Measurements from ENCODE around the gene LCMT2.

Gene LCMT2

DNA sequence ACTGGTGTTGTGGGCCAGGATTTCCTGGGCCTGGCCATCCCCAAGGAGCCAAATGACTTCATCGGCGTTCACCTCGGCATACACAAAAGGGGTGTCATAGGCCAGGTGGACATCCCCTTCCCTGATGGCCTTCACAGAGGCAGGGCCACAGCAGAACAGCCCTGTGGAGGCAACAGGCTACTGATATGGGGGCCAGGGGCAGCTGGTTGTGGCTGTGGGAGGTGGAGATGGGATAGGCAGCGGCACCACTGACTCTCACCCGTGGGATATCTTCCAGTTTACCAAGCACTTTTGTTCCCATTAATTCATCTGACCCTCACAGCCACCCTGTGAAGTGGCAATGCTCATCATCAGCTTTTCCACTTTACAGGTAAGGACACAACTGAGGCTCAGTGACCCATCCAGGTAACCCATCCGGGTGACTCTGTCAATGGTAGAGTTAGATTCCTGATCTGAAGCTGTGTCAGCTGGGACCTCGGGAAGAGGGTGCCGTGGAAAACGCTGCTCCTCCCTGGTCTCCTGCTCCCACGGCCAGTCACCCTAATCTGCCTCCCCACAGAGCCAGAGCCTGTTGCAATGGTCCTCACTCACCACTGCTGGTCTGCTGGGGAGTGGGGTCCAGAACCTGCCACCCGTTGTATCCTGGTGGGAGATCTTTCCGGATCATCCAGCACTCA is 48.3 kb downstream of the LCMT2 start:
- Histone ChIP-seq H3K36me3 (ENCODE audit: insufficient read depth, low read length) (no peaks in the 10 kb centered on the region), H3K79me2 (ENCODE audit: control insufficient read depth, insufficient read depth, low read length, unreplicated experiment) (no peaks in the 10 kb centered on the region), H3K27me3 (ENCODE audit: insufficient read depth, low read length) (peaks cover 48% of the 10 kb centered on the region), H3K4me1 (ENCODE audit: control insufficient read depth, insufficient read depth, low read length, unreplicated experiment) (no peaks in the 10 kb centered on the region), H2AFZ (ENCODE audit: low read length, unreplicated experiment) (no peak overlapping the region), H3K4me3 (ENCODE audit: low read depth, low read length) (no peak overlapping the region), H3K27ac (ENCODE audit: low read depth, low read length) (no peak overlapping the region)

DNA sequence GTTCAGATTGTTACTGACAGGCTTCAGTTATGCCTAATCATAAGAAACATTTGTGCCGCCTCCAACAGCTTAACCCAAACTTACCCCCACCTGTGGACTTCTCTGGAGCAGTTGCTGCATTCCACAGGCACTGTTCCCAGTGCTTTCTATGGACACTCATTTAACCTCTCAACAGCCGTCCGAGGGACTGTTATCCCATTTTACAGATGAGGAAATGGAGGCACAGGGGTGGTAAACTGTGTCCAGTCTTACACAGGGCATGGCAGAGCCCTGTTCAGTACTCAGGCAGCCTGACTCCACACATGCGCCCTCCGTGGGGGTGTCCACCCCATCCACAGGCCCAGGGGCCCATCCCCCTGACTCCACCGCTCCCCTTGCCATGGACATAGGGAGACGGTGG is 49.4 kb downstream of the LCMT2 start:
- Histone ChIP-seq H3K4me1 (ENCODE audit: control insufficient read depth, insufficient read depth, low read length, unreplicated experiment) (no peaks in the 10 kb centered on the region), H3K36me3 (ENCODE audit: insufficient read depth, low read length) (no peaks in the 10 kb centered on the region), H3K27ac (ENCODE audit: low read depth, low read length) (no peak overlapping the region), H3K4me3 (ENCODE audit: low read depth, low read length) (no peak overlapping the region), H3K27me3 (ENCODE audit: insufficient read depth, low read length) (peaks cover 48% of the 10 kb centered on the region), H3K79me2 (ENCODE audit: control insufficient read depth, insufficient read depth, low read length, unreplicated experiment) (no peaks in the 10 kb centered on the region), H2AFZ (ENCODE audit: low read length, unreplicated experiment) (no peak overlapping the region)

DNA sequence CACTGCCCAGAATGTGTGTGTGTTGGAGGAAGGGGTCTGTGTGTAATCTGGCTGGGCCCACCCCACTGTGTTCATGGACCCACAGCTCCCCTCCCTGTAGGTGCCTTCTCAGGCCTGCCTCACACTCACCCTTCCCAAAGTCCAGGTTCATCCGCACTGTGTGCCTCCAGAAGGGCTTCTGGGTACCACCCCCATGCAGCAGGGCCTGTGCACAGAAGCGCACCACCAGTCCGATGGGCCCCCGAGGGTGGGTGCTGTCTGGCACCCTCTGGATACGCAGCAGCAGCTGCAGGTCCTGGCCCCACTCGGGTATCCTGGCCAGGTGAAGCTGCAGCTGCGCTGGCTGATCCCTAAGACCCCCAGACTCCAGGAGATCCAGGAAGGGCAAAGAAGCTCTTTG is 50.9 kb downstream of the LCMT2 start:
- H3K27ac ChIP-seq (ENCODE audit: low read depth, low read length): no peak overlapping the region
- H3K36me3 ChIP-seq (ENCODE audit: insufficient read depth, low read length): no peaks in the 10 kb centered on the region
- H3K27me3 ChIP-seq (ENCODE audit: insufficient read depth, low read length): peaks cover 51% of the 10 kb centered on the region
- H3K4me1 ChIP-seq (ENCODE audit: control insufficient read depth, insufficient read depth, low read length, unreplicated experiment): no peaks in the 10 kb centered on the region
- no peaks in the 10 kb centered on the region for H3K79me2 ChIP-seq (ENCODE audit: control insufficient read depth, insufficient read depth, low read length, unreplicated experiment)
- no peak overlapping the region for H3K4me3 ChIP-seq (ENCODE audit: low read depth, low read length)
- no peak overlapping the region for H2AFZ ChIP-seq (ENCODE audit: low read length, unreplicated experiment)

DNA sequence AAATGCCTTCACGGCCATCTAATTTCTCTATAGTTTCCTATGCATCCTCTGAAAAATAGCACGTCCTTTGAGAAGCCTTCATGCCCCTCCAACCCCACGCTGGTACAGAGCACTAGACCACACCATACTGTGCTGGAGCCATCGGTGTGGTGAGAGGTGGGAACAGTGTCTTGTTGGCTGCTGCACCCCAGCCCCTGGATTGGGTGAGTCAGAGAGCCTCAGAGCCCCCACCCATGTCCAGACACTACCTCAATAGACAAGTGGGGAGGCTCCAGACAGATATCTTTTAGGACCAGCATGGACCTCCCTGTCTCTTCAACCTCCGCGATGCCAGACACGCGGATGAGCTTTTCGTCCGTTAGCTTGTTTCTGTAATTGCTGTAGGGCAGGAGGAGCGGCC is 51.5 kb downstream of the LCMT2 start:
- Histone ChIP-seq H2AFZ (ENCODE audit: low read length, unreplicated experiment) (no peak overlapping the region), H3K36me3 (ENCODE audit: insufficient read depth, low read length) (no peaks in the 10 kb centered on the region), H3K27me3 (ENCODE audit: insufficient read depth, low read length) (peaks cover 50% of the 10 kb centered on the region), H3K4me3 (ENCODE audit: low read depth, low read length) (no peak overlapping the region), H3K27ac (ENCODE audit: low read depth, low read length) (no peak overlapping the region), H3K79me2 (ENCODE audit: control insufficient read depth, insufficient read depth, low read length, unreplicated experiment) (no peaks in the 10 kb centered on the region), H3K4me1 (ENCODE audit: control insufficient read depth, insufficient read depth, low read length, unreplicated experiment) (no peaks in the 10 kb centered on the region)

DNA sequence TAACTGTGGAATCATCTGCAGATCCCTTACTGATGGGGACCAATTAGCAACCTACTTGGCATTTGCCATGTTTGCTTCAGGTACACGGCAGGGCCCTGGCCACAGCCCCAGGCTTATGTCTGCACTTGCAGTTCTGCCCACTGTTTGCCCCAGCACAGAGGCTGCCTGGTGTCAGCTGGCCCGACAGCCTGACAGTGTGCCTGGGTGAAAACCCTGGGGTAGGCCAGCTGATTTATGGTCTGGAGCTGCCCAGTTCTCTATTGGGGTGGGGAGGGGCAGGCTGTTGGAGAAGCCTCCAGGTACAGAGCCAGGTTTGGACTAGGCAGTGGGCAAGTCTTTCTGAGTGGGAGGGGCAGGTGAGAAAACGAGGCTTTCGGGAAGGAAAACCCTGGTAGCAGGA is 52.5 kb downstream of the LCMT2 start:
- Histone ChIP-seq H3K36me3 (ENCODE audit: insufficient read depth, low read length) (no peaks in the 10 kb centered on the region), H3K27me3 (ENCODE audit: insufficient read depth, low read length) (peaks cover 50% of the 10 kb centered on the region), H3K4me3 (ENCODE audit: low read depth, low read length) (no peak overlapping the region), H2AFZ (ENCODE audit: low read length, unreplicated experiment) (no peak overlapping the region), H3K4me1 (ENCODE audit: control insufficient read depth, insufficient read depth, low read length, unreplicated experiment) (no peaks in the 10 kb centered on the region), H3K79me2 (ENCODE audit: control insufficient read depth, insufficient read depth, low read length, unreplicated experiment) (no peaks in the 10 kb centered on the region), H3K27ac (ENCODE audit: low read depth, low read length) (no peak overlapping the region)

DNA sequence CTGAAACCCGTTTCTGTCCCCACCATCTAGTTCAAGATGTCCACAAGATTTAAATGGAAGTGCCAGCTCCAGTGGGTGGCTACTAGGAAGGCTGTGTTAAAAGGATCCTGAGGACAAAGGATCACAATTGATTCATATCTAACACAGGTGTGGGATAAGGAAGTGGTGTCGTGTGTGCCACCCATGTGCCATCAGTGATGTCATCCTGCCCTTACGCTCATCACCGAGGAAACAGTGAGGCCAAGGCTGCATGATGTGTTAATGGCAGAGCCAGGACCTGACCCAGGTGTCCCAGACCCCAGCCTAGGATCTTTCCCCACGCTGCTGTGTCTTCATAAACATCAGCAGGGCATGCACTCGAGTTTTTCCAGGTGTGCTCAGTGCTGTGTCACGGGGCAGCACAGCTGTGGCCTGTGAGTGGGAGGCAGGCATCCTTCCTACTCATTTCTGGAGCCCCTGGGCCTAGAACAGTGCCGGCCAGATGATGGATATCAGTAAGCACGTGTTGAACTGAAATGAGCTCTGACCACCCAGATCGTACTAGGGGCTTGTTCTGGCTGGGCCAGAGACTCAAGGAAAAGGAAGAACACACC is 53.0 kb downstream of the LCMT2 start:
- no peaks in the 10 kb centered on the region for H3K4me1 ChIP-seq (ENCODE audit: control insufficient read depth, insufficient read depth, low read length, unreplicated experiment)
- H3K27ac ChIP-seq (ENCODE audit: low read depth, low read length): no peak overlapping the region
- no peak overlapping the region for H3K4me3 ChIP-seq (ENCODE audit: low read depth, low read length)
- no peak overlapping the region for H2AFZ ChIP-seq (ENCODE audit: low read length, unreplicated experiment)
- H3K27me3 ChIP-seq (ENCODE audit: insufficient read depth, low read length): peaks cover 50% of the 10 kb centered on the region
- H3K79me2 ChIP-seq (ENCODE audit: control insufficient read depth, insufficient read depth, low read length, unreplicated experiment): no peaks in the 10 kb centered on the region
- H3K36me3 ChIP-seq (ENCODE audit: insufficient read depth, low read length): no peaks in the 10 kb centered on the region

DNA sequence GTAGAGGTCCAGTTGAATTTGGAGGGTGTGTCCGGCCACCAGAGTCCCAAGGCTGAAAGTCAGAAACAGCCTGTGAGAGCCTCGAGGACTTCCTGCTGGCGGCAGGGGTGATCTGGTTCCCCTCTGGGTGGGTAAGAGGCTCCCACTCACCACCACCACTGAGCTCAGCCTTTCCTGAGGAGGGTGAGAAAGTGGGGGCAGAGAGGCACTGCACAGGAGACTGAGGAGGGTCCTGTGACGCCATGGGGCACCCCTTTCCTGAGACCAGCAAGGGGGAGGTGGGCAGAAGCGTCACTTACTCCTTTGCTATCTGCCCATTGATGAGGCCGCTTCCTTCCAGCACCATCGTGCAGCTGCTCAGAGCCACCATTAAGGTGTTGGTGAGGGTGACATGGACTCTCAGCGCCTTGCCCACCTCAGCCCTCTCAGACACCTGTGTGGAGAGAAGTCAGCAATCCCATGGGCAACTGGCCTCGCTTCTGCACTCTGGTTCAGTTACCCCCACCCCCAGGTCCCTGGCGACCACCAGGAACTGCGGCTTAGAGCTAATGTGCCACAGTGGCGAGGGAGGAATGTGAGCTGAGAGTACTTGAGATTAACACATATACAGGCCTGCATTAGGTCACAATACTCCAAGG is 53.7 kb downstream of the LCMT2 start:
- Histone ChIP-seq H2AFZ (ENCODE audit: low read length, unreplicated experiment) (no peak overlapping the region), H3K4me3 (ENCODE audit: low read depth, low read length) (no peak overlapping the region), H3K27me3 (ENCODE audit: insufficient read depth, low read length) (peaks cover 54% of the 10 kb centered on the region), H3K27ac (ENCODE audit: low read depth, low read length) (no peak overlapping the region), H3K36me3 (ENCODE audit: insufficient read depth, low read length) (no peaks in the 10 kb centered on the region), H3K4me1 (ENCODE audit: control insufficient read depth, insufficient read depth, low read length, unreplicated experiment) (no peaks in the 10 kb centered on the region), H3K79me2 (ENCODE audit: control insufficient read depth, insufficient read depth, low read length, unreplicated experiment) (no peaks in the 10 kb centered on the region)

DNA sequence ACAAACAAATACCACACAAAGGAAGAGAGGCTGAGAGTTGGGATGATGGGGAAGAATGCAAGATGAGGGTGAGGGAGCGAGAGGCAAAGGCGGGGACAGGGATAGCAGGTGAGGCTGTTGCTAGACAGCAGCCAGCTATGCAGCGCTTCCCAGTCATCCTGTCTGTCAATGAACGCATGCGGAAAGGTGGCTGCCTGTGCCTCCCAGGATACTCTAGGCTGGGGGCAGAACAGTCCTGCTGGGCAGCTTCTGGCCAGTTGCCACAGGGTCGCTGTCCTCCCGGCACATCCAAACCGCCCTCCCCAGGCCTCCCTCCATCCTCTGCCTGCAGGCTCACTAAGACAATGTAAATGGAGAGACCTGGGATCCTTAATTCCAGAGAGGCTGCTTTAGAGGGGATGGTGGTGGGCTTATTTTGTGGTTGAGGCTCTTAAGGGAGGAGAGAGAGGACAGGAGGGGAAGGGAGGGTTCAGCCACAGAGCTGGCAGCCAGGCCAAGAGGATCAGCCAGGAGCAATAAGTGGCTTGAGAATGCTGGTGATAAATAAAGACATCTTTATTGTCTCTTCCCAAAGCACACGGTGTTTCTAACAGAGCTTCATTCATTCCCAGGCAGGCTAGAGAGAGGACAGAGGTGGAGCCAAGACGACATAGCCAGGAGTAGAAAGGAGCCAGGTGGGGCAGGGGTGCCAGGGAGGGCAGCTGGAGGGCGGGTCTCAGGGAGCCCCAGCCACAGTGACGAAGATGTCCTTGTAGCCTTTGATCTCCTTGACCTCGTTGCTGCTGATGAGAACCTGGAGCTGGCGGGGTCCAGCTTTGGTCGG is 54.4 kb downstream of the LCMT2 start:
- Histone ChIP-seq H3K4me3 (ENCODE audit: low read depth, low read length) (no peak overlapping the region), H3K36me3 (ENCODE audit: insufficient read depth, low read length) (no peaks in the 10 kb centered on the region), H2AFZ (ENCODE audit: low read length, unreplicated experiment) (no peak overlapping the region), H3K27ac (ENCODE audit: low read depth, low read length) (no peak overlapping the region), H3K79me2 (ENCODE audit: control insufficient read depth, insufficient read depth, low read length, unreplicated experiment) (no peaks in the 10 kb centered on the region), H3K27me3 (ENCODE audit: insufficient read depth, low read length) (peaks cover 52% of the 10 kb centered on the region), H3K4me1 (ENCODE audit: control insufficient read depth, insufficient read depth, low read length, unreplicated experiment) (no peaks in the 10 kb centered on the region)

DNA sequence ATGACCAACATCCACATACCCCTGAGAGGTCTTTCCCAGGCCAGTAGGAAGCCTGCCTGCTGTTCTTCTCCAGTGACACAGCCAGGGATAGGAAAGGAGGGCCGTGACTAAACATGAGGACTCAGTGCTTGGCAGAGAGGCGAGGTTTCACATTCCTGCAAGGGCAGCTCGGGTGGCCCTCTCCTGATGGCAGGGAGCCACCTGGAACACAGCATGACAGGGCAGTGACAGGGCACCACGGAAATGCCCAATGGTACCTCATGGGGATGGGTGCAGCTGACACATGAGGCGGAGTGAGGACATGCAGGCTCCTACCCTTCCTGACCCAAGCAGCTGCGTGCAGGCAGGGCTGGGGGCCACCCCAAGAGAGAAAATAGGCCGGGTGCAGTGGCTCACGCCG is 56.2 kb downstream of the LCMT2 start:
- H3K79me2 ChIP-seq (ENCODE audit: control insufficient read depth, insufficient read depth, low read length, unreplicated experiment): no peaks in the 10 kb centered on the region
- no peaks in the 10 kb centered on the region for H3K4me1 ChIP-seq (ENCODE audit: control insufficient read depth, insufficient read depth, low read length, unreplicated experiment)
- H2AFZ ChIP-seq (ENCODE audit: low read length, unreplicated experiment): no peak overlapping the region
- peaks cover 58% of the 10 kb centered on the region for H3K27me3 ChIP-seq (ENCODE audit: insufficient read depth, low read length)
- H3K36me3 ChIP-seq (ENCODE audit: insufficient read depth, low read length): no peaks in the 10 kb centered on the region
- no peak overlapping the region for H3K27ac ChIP-seq (ENCODE audit: low read depth, low read length)
- H3K4me3 ChIP-seq (ENCODE audit: low read depth, low read length): no peak overlapping the region

Measured in ACC112 (cell line).